ENCODE results near the gene S1PR4. TPM values are rescaled to one million over a fixed set of nuclear protein-coding genes. Genes with fewer than 3 reads are reported as not detected.

The S1PR4 gene
- 1.1 TPM for total RNA-seq

GRCh38 chr19:3178377-3178972 lies at the start of gene S1PR4:
TSS of gene S1PR4 (plus strand) at chr19:3178769. CDS start at chr19:3178793, 24 bp downstream.
- peak; percentile 42 for ATAC-seq

GRCh38 chr19:3129112-3129511 lies 49.5 kb upstream of the S1PR4 start:
- ATAC-seq = no peak

GRCh38 chr19:3131168-3131567 lies 47.4 kb upstream of the S1PR4 start:
- no peak for ATAC-seq

GRCh38 chr19:3132971-3133792 lies 45.4 kb upstream of the S1PR4 start:
- no peak for ATAC-seq

- ATAC-seq = no peak
Measured at GRCh38 chr19:3133793-3134116, 44.8 kb upstream of the S1PR4 start.

- ATAC-seq = peak; percentile 94
Measured at GRCh38 chr19:3135961-3136683, 42.4 kb upstream of the S1PR4 start, which contains the start of gene GNA15. TSS of gene GNA15 (plus strand) at chr19:3136033. CDS start at chr19:3136451, 418 bp downstream.

- ATAC-seq = peak; percentile 92
Measured at GRCh38 chr19:3136684-3137055, 41.9 kb upstream of the S1PR4 start.

GRCh38 chr19:3137119-3137518 lies 41.5 kb upstream of the S1PR4 start:
- no peak for ATAC-seq

GRCh38 chr19:3138268-3138667 lies 40.3 kb upstream of the S1PR4 start:
- no peak for ATAC-seq

- no peak for ATAC-seq
Measured at GRCh38 chr19:3140667-3141038, 37.9 kb upstream of the S1PR4 start.

GRCh38 chr19:3142292-3142670 lies 36.3 kb upstream of the S1PR4 start:
- ATAC-seq = peak; percentile 67

- no peak for ATAC-seq
Measured at GRCh38 chr19:3142781-3143337, 35.7 kb upstream of the S1PR4 start.

- no peak for ATAC-seq
Measured at GRCh38 chr19:3145909-3146676, 32.5 kb upstream of the S1PR4 start.

- ATAC-seq = no peak
Measured at GRCh38 chr19:3146677-3147100, 31.9 kb upstream of the S1PR4 start.

GRCh38 chr19:3148503-3148902 lies 30.1 kb upstream of the S1PR4 start:
- ATAC-seq = no peak

- no peak for ATAC-seq
Measured at GRCh38 chr19:3149089-3149488, 29.5 kb upstream of the S1PR4 start.

- no peak for ATAC-seq
Measured at GRCh38 chr19:3149526-3150505, 28.8 kb upstream of the S1PR4 start.

- ATAC-seq = no peak
Measured at GRCh38 chr19:3150739-3151329, 27.7 kb upstream of the S1PR4 start.

- no peak for ATAC-seq
Measured at GRCh38 chr19:3151563-3152418, 26.8 kb upstream of the S1PR4 start.

- no peak for ATAC-seq
Measured at GRCh38 chr19:3152419-3152780, 26.2 kb upstream of the S1PR4 start.
